ENCODE measurements around the gene SH2B3.

Gene SH2B3

GRCh38 chr12:111434680-111435338, 29.1 kb downstream of the SH2B3 start:
- peaks cover 90% of the 10 kb centered on the region for H3K4me1 ChIP-seq (ENCODE audit: control insufficient read depth, insufficient read depth, low read length, poor library complexity, severe bottlenecking)
- H3K27ac ChIP-seq (ENCODE audit: insufficient read depth, low read length, poor library complexity, severe bottlenecking): peak overlapping the region; percentile 100
- H3K36me3 ChIP-seq (ENCODE audit: control insufficient read depth, insufficient read depth, low read length): no peaks in the 10 kb centered on the region
- peak overlapping the region; percentile 32 for H3K4me3 ChIP-seq (ENCODE audit: insufficient read depth, low read depth, low read length, poor library complexity, severe bottlenecking)
- no peaks in the 10 kb centered on the region for H3K9me3 ChIP-seq (ENCODE audit: control insufficient read depth, low read length)
- DNase-seq: peak; percentile 80 to 88 (median 87)
- H3K27me3 ChIP-seq (replicated peaks; ENCODE audit: control insufficient read depth, insufficient read depth, low read length, poor library complexity, severe bottlenecking): no peaks in the 10 kb centered on the region

GRCh38 chr12:111435661-111436201, 30.0 kb downstream of the SH2B3 start:
- peak overlapping the region; percentile 100 for H3K27ac ChIP-seq (ENCODE audit: insufficient read depth, low read length, poor library complexity, severe bottlenecking)
- peak in 1 of 3 donors; percentile 36 for DNase-seq
- peak overlapping the region; percentile 32 for H3K4me3 ChIP-seq (ENCODE audit: insufficient read depth, low read depth, low read length, poor library complexity, severe bottlenecking)
- H3K4me1 ChIP-seq (ENCODE audit: control insufficient read depth, insufficient read depth, low read length, poor library complexity, severe bottlenecking): peaks cover 89% of the 10 kb centered on the region
- no peaks in the 10 kb centered on the region for H3K9me3 ChIP-seq (ENCODE audit: control insufficient read depth, low read length)
- H3K36me3 ChIP-seq (ENCODE audit: control insufficient read depth, insufficient read depth, low read length): no peaks in the 10 kb centered on the region
- H3K27me3 ChIP-seq (replicated peaks; ENCODE audit: control insufficient read depth, insufficient read depth, low read length, poor library complexity, severe bottlenecking): no peaks in the 10 kb centered on the region

- DNase-seq: no peak
- Histone ChIP-seq H3K27ac (ENCODE audit: insufficient read depth, low read length, poor library complexity, severe bottlenecking) (peak overlapping the region; percentile 100), H3K27me3 (replicated peaks; ENCODE audit: control insufficient read depth, insufficient read depth, low read length, poor library complexity, severe bottlenecking) (no peaks in the 10 kb centered on the region), H3K36me3 (ENCODE audit: control insufficient read depth, insufficient read depth, low read length) (no peaks in the 10 kb centered on the region), H3K4me1 (ENCODE audit: control insufficient read depth, insufficient read depth, low read length, poor library complexity, severe bottlenecking) (peaks cover 87% of the 10 kb centered on the region), H3K9me3 (ENCODE audit: control insufficient read depth, low read length) (no peaks in the 10 kb centered on the region), H3K4me3 (ENCODE audit: insufficient read depth, low read depth, low read length, poor library complexity, severe bottlenecking) (no peak overlapping the region)
Measured at GRCh38 chr12:111436266-111436665, 30.5 kb downstream of the SH2B3 start.

DNA sequence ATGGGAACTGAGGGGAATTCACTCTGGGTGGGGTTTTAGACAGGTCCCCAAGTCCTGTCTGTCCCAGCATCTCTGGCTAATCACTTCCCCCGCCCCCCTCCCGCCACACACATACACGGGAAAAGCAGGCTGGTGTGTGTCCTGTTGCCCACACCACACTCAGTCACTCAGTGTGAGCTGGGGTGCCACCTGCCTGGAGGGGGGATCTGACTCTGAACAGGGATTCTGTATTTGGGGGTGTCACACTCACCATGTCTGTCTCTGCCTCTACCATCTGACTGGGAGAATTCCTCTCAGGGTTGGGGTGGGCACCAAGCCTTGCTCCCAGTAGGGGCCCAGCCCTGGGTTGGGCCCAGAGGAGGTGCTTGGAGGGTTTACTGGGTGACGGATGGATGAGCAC, 31.1 kb downstream of the SH2B3 start:
- Histone ChIP-seq H3K27me3 (replicated peaks; ENCODE audit: control insufficient read depth, insufficient read depth, low read length, poor library complexity, severe bottlenecking) (no peaks in the 10 kb centered on the region), H3K36me3 (ENCODE audit: control insufficient read depth, insufficient read depth, low read length) (no peaks in the 10 kb centered on the region), H3K4me1 (ENCODE audit: control insufficient read depth, insufficient read depth, low read length, poor library complexity, severe bottlenecking) (peaks cover 87% of the 10 kb centered on the region), H3K4me3 (ENCODE audit: insufficient read depth, low read depth, low read length, poor library complexity, severe bottlenecking) (no peak overlapping the region), H3K27ac (ENCODE audit: insufficient read depth, low read length, poor library complexity, severe bottlenecking) (peak overlapping the region; percentile 100), H3K9me3 (ENCODE audit: control insufficient read depth, low read length) (no peaks in the 10 kb centered on the region)
- DNase-seq: no peak

- Histone ChIP-seq H3K27me3 (replicated peaks; ENCODE audit: control insufficient read depth, insufficient read depth, low read length, poor library complexity, severe bottlenecking) (no peaks in the 10 kb centered on the region), H3K27ac (ENCODE audit: insufficient read depth, low read length, poor library complexity, severe bottlenecking) (peak overlapping the region; percentile 100), H3K4me1 (ENCODE audit: control insufficient read depth, insufficient read depth, low read length, poor library complexity, severe bottlenecking) (peaks cover 87% of the 10 kb centered on the region), H3K36me3 (ENCODE audit: control insufficient read depth, insufficient read depth, low read length) (no peaks in the 10 kb centered on the region), H3K4me3 (ENCODE audit: insufficient read depth, low read depth, low read length, poor library complexity, severe bottlenecking) (no peak overlapping the region), H3K9me3 (ENCODE audit: control insufficient read depth, low read length) (no peaks in the 10 kb centered on the region)
- no peak for DNase-seq
Measured at GRCh38 chr12:111437816-111438454, 32.2 kb downstream of the SH2B3 start.

DNA sequence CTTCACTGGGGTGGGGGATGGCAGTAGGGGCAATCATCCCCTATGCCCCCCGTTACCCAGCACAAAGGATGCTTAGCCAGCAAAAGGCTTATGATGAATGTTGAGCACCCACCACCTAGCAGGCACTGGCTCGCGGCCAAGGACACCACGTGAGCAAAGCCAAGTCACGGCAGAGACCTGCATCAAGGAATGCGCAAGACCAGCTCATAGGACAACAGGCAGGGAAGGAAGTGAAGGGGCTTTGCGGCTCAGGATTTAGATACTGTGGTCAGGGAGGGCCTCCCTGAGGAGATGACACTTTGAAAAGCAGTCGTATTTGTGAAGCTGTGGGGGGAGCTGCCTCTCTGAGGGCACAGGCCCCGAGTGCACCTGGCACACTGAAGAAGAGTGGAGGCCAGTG, 32.8 kb downstream of the SH2B3 start:
- Histone ChIP-seq H3K27ac (ENCODE audit: insufficient read depth, low read length, poor library complexity, severe bottlenecking) (peak overlapping the region; percentile 100), H3K36me3 (ENCODE audit: control insufficient read depth, insufficient read depth, low read length) (no peaks in the 10 kb centered on the region), H3K4me3 (ENCODE audit: insufficient read depth, low read depth, low read length, poor library complexity, severe bottlenecking) (no peak overlapping the region), H3K27me3 (replicated peaks; ENCODE audit: control insufficient read depth, insufficient read depth, low read length, poor library complexity, severe bottlenecking) (no peaks in the 10 kb centered on the region), H3K9me3 (ENCODE audit: control insufficient read depth, low read length) (no peaks in the 10 kb centered on the region), H3K4me1 (ENCODE audit: control insufficient read depth, insufficient read depth, low read length, poor library complexity, severe bottlenecking) (peaks cover 87% of the 10 kb centered on the region)
- DNase-seq: peak in 2 of 3 donors; percentile 34 to 53

DNA sequence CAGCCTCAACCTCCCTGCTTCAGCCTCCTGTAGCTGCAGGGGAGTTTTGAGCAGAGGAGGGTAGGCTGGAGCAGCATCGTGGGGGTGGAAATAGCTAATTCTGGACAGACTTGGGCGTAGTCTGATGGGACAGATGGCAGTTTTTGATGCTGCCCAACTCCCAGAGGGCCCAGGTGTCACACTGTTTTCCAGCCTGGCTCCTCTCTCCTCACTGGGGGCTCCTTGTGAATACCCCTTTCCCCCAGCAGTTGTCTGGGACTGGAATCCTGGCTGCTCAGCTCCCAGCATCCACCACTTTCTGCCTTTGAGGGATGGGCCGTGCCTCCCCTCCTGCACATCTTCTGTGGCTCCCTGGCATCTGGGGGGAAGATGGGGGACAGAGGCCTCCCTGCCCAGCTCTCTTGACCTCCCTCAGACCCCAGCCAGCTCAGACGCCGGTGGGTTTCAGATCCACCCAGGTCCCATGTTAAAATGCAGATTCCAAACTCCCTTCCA, 34.0 kb downstream of the SH2B3 start:
- peaks cover 87% of the 10 kb centered on the region for H3K4me1 ChIP-seq (ENCODE audit: control insufficient read depth, insufficient read depth, low read length, poor library complexity, severe bottlenecking)
- peak overlapping the region; percentile 43 for H3K27ac ChIP-seq (ENCODE audit: insufficient read depth, low read length, poor library complexity, severe bottlenecking)
- H3K4me3 ChIP-seq (ENCODE audit: insufficient read depth, low read depth, low read length, poor library complexity, severe bottlenecking): no peak overlapping the region
- DNase-seq: no peak
- H3K36me3 ChIP-seq (ENCODE audit: control insufficient read depth, insufficient read depth, low read length): no peaks in the 10 kb centered on the region
- H3K9me3 ChIP-seq (ENCODE audit: control insufficient read depth, low read length): no peaks in the 10 kb centered on the region
- no peaks in the 10 kb centered on the region for H3K27me3 ChIP-seq (replicated peaks; ENCODE audit: control insufficient read depth, insufficient read depth, low read length, poor library complexity, severe bottlenecking)

- Histone ChIP-seq H3K4me3 (ENCODE audit: insufficient read depth, low read depth, low read length, poor library complexity, severe bottlenecking) (no peak overlapping the region), H3K4me1 (ENCODE audit: control insufficient read depth, insufficient read depth, low read length, poor library complexity, severe bottlenecking) (peaks cover 90% of the 10 kb centered on the region), H3K27me3 (replicated peaks; ENCODE audit: control insufficient read depth, insufficient read depth, low read length, poor library complexity, severe bottlenecking) (no peaks in the 10 kb centered on the region), H3K27ac (ENCODE audit: insufficient read depth, low read length, poor library complexity, severe bottlenecking) (peak overlapping the region; percentile 78), H3K9me3 (ENCODE audit: control insufficient read depth, low read length) (no peaks in the 10 kb centered on the region), H3K36me3 (ENCODE audit: control insufficient read depth, insufficient read depth, low read length) (no peaks in the 10 kb centered on the region)
- DNase-seq: no peak
Measured at GRCh38 chr12:111440152-111440551, 34.4 kb downstream of the SH2B3 start.

- no peak overlapping the region for H3K4me3 ChIP-seq (ENCODE audit: insufficient read depth, low read depth, low read length, poor library complexity, severe bottlenecking)
- H3K9me3 ChIP-seq (ENCODE audit: control insufficient read depth, low read length): no peaks in the 10 kb centered on the region
- H3K27me3 ChIP-seq (replicated peaks; ENCODE audit: control insufficient read depth, insufficient read depth, low read length, poor library complexity, severe bottlenecking): no peaks in the 10 kb centered on the region
- DNase-seq: no peak
- peaks cover 91% of the 10 kb centered on the region for H3K4me1 ChIP-seq (ENCODE audit: control insufficient read depth, insufficient read depth, low read length, poor library complexity, severe bottlenecking)
- no peaks in the 10 kb centered on the region for H3K36me3 ChIP-seq (ENCODE audit: control insufficient read depth, insufficient read depth, low read length)
- peak overlapping the region; percentile 78 for H3K27ac ChIP-seq (ENCODE audit: insufficient read depth, low read length, poor library complexity, severe bottlenecking)
Measured at GRCh38 chr12:111440631-111441030, 34.9 kb downstream of the SH2B3 start.
